Activated CD8-positive, alpha-beta memory T cell treated with anti-CD3 and anti-CD28 coated beads for 24 hours (primary cell): ENCODE data around the gene SLC8A1.

Source experiments
- DNase-seq: peaks from one replicate; pipeline ENCODE4 v3.0.0-alpha.2; 2020

Gene SLC8A1

DNA sequence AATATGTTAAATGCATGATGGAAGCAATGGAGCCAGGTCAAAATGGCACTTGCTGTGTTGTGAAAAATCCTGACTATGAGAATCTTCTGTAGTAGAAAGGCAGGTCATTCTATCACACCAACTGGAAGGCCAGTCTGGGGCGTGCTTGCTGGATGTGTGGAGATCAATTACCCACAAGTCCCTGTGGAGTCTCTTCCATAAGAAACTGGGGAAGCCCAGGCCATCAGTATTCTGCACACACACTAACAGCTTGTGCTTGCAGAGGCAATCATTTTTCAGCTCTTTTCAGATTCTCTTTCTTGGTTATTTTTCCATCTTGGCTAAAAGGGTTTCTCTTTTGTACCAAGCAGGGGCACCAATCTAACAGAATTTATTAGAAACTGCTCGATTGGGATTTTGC is 190.8 kb downstream of the SLC8A1 start:
- DNase-seq = no peak

DNA sequence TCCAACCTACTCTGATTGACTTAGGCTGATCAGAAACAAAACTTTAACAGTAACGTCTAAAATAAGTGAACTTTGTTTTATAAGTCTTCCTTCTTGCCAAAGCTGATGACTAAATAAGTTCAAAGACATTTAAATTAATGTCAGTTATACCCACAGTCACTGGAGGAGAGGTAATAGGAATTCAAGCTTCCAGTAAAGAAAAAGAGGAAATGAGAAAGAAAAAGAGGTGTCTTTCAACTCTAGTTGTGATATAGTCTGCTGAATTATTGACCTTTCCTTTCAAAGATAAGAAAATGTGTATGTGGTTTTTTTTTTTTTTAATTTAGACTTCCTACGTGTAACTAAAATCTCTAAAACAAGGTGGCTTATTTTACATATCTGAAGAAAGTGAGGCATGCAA is 191.5 kb downstream of the SLC8A1 start:
- DNase-seq = no peak

DNA sequence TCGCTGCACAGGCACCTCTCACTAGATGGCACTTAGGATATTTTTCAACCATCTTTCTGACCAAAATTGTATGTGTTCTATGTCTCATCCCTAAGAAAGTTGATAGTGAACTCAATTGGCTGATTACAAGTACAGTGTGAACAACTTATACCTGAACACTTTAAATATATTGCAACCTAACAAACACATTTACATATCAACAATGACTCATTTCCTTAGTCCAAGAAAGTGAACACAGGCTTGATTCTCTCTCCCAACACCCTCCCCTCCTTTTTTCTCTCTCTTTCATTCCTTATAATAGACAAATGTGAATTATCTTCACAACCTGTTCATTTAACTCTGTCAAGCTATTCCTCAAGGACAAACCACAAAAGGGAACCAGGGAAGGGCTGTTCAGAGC is 192.0 kb downstream of the SLC8A1 start:
- DNase-seq = no peak

DNA sequence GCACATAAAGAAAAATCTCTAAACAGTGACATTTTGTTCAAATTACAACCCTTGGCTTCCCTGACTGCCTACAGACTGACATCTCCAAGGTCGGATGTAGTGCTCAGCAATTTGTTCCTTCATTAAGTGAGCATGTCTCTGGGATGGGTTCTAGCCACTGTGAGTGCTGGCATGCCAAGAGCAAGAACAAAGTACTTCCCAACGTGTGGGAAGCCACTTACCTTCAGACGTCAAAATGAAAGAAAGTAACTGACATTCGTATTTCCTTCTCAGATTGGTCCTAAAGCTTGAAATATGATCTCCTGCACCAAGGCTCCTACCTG is 193.8 kb downstream of the SLC8A1 start:
- no peak for DNase-seq

DNA sequence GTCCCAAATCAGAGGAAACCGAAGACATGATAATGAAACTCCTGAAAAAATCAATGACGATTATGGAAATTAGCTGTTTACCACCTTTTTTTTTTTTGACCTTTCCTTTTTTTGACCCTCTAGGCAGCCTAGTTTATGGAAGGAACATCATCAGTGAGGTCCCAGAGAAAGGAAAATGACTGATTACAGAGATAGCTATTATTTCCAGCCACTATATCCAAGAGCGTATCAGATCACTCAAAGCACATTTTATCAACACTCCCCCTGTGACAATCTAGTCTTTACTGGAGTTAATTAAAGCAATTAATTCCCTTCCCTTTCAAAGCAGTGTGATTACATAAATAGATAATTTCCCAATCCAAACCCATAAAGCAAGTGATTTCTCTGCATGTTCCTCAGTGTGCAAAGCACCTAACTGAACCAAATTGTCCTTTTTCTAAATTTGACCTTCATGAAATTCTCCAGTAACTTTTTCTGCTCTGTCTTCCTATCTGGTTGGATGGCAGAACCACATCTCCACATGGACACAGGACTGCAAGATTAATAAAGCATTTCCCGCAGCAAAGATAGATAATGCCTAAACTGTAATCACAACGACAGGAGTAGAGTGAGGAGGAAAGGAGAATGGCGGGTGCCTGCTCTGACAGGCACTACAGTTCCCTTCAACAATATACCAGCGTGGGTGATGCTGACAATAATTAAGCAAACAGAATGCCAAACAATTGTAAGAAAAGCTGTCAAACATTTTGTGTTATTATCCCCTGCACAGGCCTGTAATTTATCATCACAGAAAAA is 194.4 kb downstream of the SLC8A1 start:
- no peak for DNase-seq

DNA sequence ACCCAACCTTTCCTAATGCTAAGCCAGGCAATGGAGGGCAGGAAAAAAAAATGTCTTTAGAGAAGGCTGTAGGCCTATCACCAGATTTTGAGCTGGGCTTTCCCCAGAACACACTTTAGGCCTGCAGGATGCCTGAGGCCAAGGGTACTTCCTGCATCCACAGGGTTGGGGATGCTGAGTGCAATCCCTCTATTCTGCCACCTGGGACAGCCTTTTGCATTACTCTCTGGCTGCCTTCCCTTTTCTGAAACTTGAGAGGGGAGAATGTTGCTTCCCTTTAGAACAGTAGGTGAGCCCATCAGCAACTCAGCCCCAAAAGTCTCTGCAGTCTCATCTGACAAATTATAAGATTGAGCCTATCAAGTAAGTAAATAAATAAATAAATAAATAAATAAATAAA is 195.2 kb downstream of the SLC8A1 start:
- no peak for DNase-seq

- no peak for DNase-seq
These were observed 195.9 kb downstream of the SLC8A1 start for GRCh38 chr2:40256008-40256407.

DNA sequence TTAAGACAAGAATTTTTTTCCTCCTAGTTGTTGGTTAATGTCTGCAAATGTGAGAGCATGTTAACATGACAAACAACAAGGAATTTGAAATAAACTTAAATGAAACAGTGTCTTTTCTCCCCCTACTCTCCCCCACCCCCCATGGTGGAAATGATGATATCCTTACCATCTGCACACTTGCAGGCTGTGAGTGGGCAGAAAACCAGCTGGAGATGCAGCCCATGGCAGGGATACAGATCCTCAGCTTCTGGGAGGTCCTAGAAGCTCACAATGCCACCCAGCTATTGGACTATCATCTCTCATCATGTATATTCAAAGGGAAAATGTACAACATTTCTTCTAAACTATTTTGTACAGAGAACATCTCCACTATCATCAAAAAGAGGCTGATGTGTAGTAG is 196.8 kb downstream of the SLC8A1 start:
- no peak for DNase-seq

- no peak for DNase-seq
These were observed 197.3 kb downstream of the SLC8A1 start for GRCh38 chr2:40254611-40255010.

DNA sequence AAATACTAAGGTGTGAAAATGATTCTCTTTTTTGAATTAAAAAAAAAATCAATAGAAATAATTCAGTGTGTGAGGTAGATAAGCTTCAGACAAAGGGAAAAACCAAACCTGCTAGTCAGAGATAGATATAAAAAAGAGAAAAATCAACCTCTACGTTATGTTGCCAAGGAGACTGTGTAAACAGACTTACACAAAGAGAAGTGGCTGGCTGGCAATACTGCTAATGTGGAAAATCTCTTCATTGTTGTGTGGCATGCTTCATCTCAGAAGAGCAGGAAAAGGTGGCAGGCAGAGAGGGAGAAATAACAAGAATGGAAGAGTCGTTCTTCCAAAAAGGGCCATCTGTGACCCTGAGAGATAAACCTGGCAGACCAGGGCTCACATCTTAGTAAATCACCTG is 200.8 kb downstream of the SLC8A1 start:
- DNase-seq = no peak

DNA sequence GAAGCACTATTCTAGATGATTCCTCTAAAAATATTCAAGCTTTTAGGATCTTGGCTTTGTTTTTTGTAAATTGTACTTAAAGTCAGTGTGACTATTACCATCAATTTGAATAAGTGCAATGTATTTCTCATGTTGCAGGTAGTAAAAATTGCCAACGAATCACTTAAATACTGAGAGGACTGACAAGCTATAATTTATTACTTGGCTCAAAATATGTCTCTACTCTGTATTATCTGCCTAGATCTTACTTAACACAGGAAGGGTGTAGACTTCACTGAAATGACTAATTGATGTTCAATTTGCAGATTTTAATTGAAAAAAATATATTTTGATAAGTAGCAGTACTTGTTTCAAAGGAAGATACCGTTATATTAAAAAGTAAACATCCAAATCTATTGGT is 202.3 kb downstream of the SLC8A1 start:
- no peak for DNase-seq

- DNase-seq = no peak
These were observed 203.6 kb downstream of the SLC8A1 start for GRCh38 chr2:40248294-40248693.

DNA sequence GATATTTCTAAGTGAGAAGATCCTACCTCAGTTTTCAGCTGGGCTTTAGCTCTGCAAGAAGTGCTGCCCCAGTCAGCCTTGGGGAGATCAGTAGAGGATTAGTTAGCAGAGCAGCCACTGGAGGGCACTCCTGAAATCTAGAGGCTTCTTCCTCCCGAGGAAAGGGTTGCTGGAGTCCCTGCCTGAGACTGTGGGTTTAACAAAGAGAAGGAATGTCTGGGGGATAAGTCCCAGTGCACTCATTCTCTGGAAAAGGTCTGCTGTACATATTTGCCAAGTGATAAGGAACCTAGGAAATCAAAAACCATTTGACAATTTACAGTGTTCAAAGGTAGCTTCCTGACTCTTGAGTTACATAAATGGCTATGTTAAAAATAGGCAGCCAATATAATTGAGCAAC is 207.2 kb downstream of the SLC8A1 start:
- DNase-seq = no peak

DNA sequence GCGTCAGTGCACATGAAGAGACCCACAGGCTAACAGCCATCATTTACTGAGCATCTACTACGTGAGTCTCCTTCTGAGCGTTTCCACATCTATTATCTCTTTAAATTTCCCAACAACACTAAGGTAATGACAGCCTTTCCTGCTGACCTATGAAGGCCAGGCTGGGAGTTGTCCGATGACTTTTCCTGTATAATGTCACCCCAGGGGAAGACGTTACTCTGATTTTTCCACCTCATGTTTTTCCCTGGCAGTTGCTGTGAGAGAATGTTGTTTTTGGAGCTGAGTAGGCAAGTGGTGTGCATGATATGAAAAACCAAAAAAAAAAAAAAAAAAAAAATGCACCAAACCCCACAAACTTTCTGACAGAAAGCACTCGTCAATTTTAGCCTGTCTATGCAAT is 207.6 kb downstream of the SLC8A1 start:
- no peak for DNase-seq

DNA sequence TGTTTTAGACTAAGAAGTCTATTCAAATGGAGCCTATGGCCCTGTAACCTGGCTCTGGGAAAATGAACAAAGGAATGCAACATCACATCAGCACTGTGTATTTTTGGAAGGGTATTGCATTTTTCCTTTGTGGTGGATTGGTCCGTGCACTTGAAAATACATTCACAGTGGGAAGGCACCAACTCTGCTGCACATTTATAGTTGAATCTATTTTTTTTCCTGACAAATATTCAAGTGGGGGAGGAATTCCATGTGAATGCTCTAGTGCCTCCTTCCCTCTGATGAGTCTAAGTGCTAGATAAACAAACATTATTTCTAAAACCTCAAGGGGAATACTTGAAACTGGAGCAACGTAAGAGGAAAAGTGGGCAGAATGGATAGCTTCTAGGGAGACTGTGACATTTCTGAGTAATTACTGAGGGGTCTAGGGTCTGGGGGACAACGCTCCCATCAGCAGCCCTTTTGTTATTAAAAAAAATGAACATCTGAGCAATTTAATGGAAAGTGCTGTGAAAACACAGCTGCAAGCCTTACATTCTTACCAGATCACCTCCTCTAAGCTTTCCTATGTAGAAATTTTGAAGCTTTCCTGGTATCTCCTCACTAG is 208.2 kb downstream of the SLC8A1 start:
- DNase-seq = no peak

- DNase-seq = no peak
These were observed 209.6 kb downstream of the SLC8A1 start for GRCh38 chr2:40242315-40242714.

GRCh38 chr2:40240070-40240469 is 211.8 kb downstream of the SLC8A1 start:
- DNase-seq = no peak

- DNase-seq = no peak
These were observed 221.0 kb downstream of the SLC8A1 start for GRCh38 chr2:40230707-40231432.

DNA sequence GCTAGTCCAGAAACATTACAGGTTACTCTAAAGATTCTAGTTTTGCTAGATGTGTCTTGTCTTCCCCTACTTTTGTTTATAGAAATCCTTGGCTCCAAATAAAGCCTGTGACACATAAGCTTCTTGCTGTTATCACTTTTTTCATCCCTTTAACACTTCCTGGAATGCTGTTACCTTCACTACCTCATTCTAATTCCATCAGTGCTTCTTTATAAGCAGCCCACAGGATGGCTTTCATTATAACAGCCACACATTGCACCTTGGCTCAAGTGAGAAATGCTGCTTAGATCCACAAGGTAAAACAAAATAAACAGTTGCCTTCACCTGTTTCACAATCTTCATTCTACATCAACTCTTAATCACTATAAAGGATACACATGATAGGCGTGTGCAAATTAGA is 221.7 kb downstream of the SLC8A1 start:
- no peak for DNase-seq

DNA sequence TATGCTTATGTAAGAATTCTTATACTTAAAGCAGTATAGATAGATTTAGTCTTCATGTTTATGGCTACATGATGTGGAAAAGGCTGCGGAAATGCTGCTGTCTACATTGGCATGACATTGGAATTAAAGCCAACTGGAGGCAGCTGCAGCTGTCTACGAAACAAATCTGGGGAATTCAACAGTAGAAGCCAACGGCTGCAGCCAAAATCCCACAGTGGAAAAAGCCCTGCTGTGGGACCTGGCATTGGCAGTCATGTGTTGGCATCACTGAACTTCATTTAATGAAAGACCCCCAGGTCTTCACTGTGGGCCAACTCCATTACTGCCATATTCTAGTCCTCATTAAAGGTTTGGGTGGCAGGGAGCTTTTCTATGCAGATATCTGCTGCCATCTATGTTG is 223.6 kb downstream of the SLC8A1 start:
- DNase-seq = no peak

DNA sequence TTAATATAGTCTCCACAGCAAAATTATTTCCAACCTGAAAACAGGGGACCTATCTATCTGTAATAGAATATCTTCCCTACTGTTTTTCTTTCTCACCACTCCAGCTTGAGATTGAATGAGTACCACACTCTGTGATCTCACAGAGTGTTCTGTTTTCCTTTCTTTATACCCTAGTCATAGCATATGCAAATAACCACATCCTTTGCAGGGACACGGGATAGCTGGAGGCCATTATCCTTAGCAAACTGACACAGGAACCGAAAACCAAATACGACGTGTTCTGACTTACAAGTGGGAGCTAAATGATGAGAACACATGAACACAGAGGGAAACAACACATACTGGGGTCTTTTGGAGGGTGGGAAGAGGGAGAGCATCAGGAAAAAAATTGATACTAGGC is 224.7 kb downstream of the SLC8A1 start:
- no peak for DNase-seq

- DNase-seq = no peak
These were observed 225.3 kb downstream of the SLC8A1 start for GRCh38 chr2:40226637-40227036.

DNA sequence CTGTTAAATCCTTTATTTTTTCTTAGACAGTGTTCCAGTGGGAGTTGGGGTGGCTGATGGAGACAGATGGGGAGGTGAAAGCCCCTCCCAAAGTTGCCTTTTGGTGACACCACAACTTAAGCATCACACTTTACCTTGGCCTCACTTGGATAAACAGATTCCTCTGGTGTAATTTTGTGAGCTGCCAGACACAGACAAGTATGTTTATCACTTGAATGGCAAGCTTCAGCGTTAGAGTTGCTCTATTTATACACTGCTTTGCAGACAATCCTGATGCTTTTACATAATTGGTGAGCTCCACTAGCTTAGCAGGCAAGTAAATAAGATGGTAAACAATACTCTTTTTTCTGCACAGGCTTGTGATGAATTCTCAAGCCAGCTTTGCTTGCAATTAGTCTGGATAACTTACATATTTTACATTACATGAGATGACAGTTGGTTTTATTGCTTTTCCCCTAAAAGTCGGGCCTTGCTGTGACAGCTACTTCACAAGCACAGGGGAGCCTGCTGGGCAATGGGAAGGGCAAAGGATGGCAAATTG is 226.2 kb downstream of the SLC8A1 start:
- no peak for DNase-seq

- DNase-seq = no peak
These were observed 227.6 kb downstream of the SLC8A1 start for GRCh38 chr2:40224318-40224717.
